Measurements from ENCODE around the gene SCGB3A2.
A peak's percentile ranks its signal among the peaks of the same experiment; 100 is the strongest.

DNA sequence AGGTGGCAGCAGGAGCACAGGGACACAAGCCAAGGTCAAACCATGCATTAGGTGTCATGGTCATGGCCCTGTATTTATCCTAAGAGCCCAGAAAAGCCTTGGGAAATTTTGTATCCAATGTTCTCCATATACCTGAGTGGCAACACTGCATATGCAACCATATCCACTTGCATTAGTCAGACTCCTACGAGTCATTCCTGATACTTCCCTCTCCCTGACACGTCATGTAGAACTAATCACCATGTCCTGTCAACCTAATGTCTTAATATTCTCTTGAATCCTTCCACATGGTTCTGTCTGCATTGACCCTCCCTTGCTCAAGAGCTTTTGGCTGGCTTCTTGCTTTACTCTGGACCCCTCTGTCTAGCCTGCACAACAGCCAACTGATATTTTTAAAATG is 9.4 kb downstream of the SCGB3A2 start:
- TF ChIP-seq POLR2A (IDR thresholded peaks at IDR 0.05; ENCODE audit: low read length), result no peak
- TF ChIP-seq GATA1 (IDR thresholded peaks at IDR 0.05; ENCODE audit: low read depth, low read length), result peak; percentile 7
